Naive thymus-derived CD4-positive, alpha-beta T cell (primary cell): ENCODE data around the gene SCP2. TPM values are rescaled to one million over a fixed set of nuclear protein-coding genes. Genes with fewer than 3 reads are reported as not detected.
"Not testable (repeated sequence)": the region's sequence is repeated elsewhere in the genome, so short reads cannot be mapped to it uniquely, and the experiment has no call there.

Experiments
- ATAC-seq: fragments of 150-1000 bp; cut with Tn5 transposase; 2 replicates; pipeline ENCODE4 v1.10.0; 2021; ENCODE audit warnings: mild to moderate bottlenecking, moderate library complexity
- CTCF ChIA-PET: fragments of 350-600 bp; sonication (Branson Sonifier 250); formaldehyde crosslinking; loops from one replicate; lab custom pipeline; 2021; ENCODE audit warnings: antibody characterized with exemption; lab: Charles Lee
- POLR2A ChIA-PET: fragments of 350-600 bp; sonication (Branson Sonifier 250); formaldehyde crosslinking; loops from one replicate; lab custom pipeline; 2021; ENCODE audit warnings: antibody characterized with exemption, inconsistent platforms; lab: Charles Lee
- DNase-seq, 9 donors: peaks; one replicate each; pipeline versions ENCODE4 v3.0.0 to v3.0.0-alpha.2; 2020 to 2022; ENCODE audit warnings: mixed read lengths in 1 of 9
- H3K27ac ChIP-seq: one replicate; pipeline ENCODE4 v1.7.0; 2013; ENCODE audit warnings: mild to moderate bottlenecking, low read depth, low read length, moderate library complexity
- H3K27me3 ChIP-seq, 2 donors: one replicate each; pipeline ENCODE4 v1.7.0; 2013; ENCODE audit warnings: low read length in 2 of 2, mild to moderate bottlenecking in 2 of 2, moderate library complexity in 2 of 2; ENCODE audit not compliant: control insufficient read depth in 2 of 2, insufficient read depth in 2 of 2
- H3K36me3 ChIP-seq, 3 experiments: 1 replicate in 2 of 3; 2 replicates in 1 of 3; pipeline ENCODE4 v1.7.0; 2013; ENCODE audit warnings: low read length in 3 of 3, mild to moderate bottlenecking in 3 of 3, moderate library complexity in 1 of 3; ENCODE audit not compliant: insufficient read depth in 3 of 3, control insufficient read depth in 2 of 3
- H3K4me1 ChIP-seq, 2 donors: one replicate each; pipeline ENCODE4 v1.7.0; 2013; ENCODE audit warnings: low read length in 2 of 2, mild to moderate bottlenecking in 2 of 2, moderate library complexity in 1 of 2; ENCODE audit not compliant: control insufficient read depth in 2 of 2, insufficient read depth in 2 of 2
- H3K4me3 ChIP-seq: 2 replicates; pipeline ENCODE4 v1.7.0; 2013; ENCODE audit warnings: mild to moderate bottlenecking, low read length
- H3K9me3 ChIP-seq, 3 experiments: 1 replicate in 2 of 3; 2 replicates in 1 of 3; pipeline ENCODE4 v1.7.0; 2013; ENCODE audit warnings: low read length in 3 of 3; ENCODE audit not compliant: control insufficient read depth in 2 of 3
- H3K27ac Mint-ChIP-seq, 9 donors: one replicate each; pipeline ENCODE4 v1.8.0; 2020 to 2022; ENCODE audit warnings: mixed read lengths in 9 of 9, mild to moderate bottlenecking in 8 of 9, moderate library complexity in 5 of 9, inconsistent platforms in 2 of 9
- H3K27me3 Mint-ChIP-seq, 5 donors: one replicate each; pipeline ENCODE4 v1.8.0; 2021 to 2022; ENCODE audit warnings: mixed read lengths in 5 of 5, mild to moderate bottlenecking in 1 of 5
- H3K36me3 Mint-ChIP-seq, 5 donors: one replicate each; pipeline ENCODE4 v1.8.0; 2020 to 2022; ENCODE audit warnings: mixed read lengths in 5 of 5, mild to moderate bottlenecking in 3 of 5, inconsistent platforms in 1 of 5
- H3K4me1 Mint-ChIP-seq, 7 donors: one replicate each; pipeline ENCODE4 v1.8.0; 2020 to 2022; ENCODE audit warnings: mixed read lengths in 7 of 7, mild to moderate bottlenecking in 3 of 7, inconsistent platforms in 1 of 7
- H3K4me3 Mint-ChIP-seq, 10 donors: one replicate each; pipeline ENCODE4 v1.8.0; 2020 to 2022; ENCODE audit warnings: mild to moderate bottlenecking in 10 of 10, mixed read lengths in 10 of 10, moderate library complexity in 6 of 10, inconsistent platforms in 2 of 10
- H3K9me3 Mint-ChIP-seq, 11 donors: one replicate each; pipeline ENCODE4 v1.8.0; 2020 to 2022; ENCODE audit warnings: mixed read lengths in 11 of 11, mild to moderate bottlenecking in 4 of 11, inconsistent platforms in 1 of 11, moderate library complexity in 1 of 11
- intact Hi-C, 2 donors: fragments of 100-400 bp; cut with micrococcal nuclease; formaldehyde crosslinking; loops; one replicate each; pipeline ENCODE4 v1.15.1; 2023
- polyA plus RNA-seq, 2 donors: library from polyadenylated mRNA; unstranded; fragments of 300-500 nt; fragmentation: Illumina TruSeq; gene quantifications; one replicate each; pipeline ENCODE4 v1.2.3, GENCODE V29; 2021
- total RNA-seq, 6 experiments: library from RNA in 5 of 6; stranded (reverse) in 5 of 6; gene quantifications; 1 replicate in 5 of 6; 2 replicates in 1 of 6; pipeline ENCODE4 v1.2.3 and lab custom pipeline; 2021 to 2026

The SCP2 gene
- total and polyA plus RNA-seq, 7 experiments from 2014 or later, result 39.4 to 163 (median 69.6) TPM

GRCh38 chr1:52938183-52938451 is 11.0 kb downstream of the SCP2 start:
- intact Hi-C loops, result no loop called here
- no peak overlapping the region for H3K27ac Mint-ChIP-seq
- H3K27ac ChIP-seq, result no peak overlapping the region
- ChIA-PET CTCF (no interaction called here), POLR2A (no interaction called here)
- no peak overlapping the region for H3K4me3 Mint-ChIP-seq
- ATAC-seq, result no peak
- H3K9me3 ChIP-seq, result no peaks in the 10 kb centered on the region
- H3K4me1 ChIP-seq, result no peaks in the 10 kb centered on the region
- DNase-seq, result no peak
- peaks cover 0 to 15% (median 6%) of the 10 kb centered on the region in 7 donors for H3K4me1 Mint-ChIP-seq
- H3K27me3 ChIP-seq, result no peaks in the 10 kb centered on the region
- no peak overlapping the region for H3K4me3 ChIP-seq
- no peaks in the 10 kb centered on the region for H3K27me3 Mint-ChIP-seq
- peaks cover 0 to 15% (median 8%) of the 10 kb centered on the region in 5 donors for H3K36me3 Mint-ChIP-seq
- H3K36me3 ChIP-seq, result no peaks in the 10 kb centered on the region
- H3K9me3 Mint-ChIP-seq, result no peaks in the 10 kb centered on the region

- DNase-seq (no peak), ATAC-seq (no peak)
- no peaks in the 10 kb centered on the region for H3K27me3 ChIP-seq
- ChIA-PET CTCF (no interaction called here), POLR2A (no interaction called here)
- Mint-ChIP-seq H3K9me3 (no peaks in the 10 kb centered on the region), H3K4me3 (no peak overlapping the region), H3K27ac (no peak overlapping the region), H3K27me3 (no peaks in the 10 kb centered on the region), H3K36me3 (peaks cover 0 to 28% (median 20%) of the 10 kb centered on the region in 5 donors), H3K4me1 (peaks cover 0 to 8% (median 0%) of the 10 kb centered on the region in 7 donors)
- no peaks in the 10 kb centered on the region for H3K9me3 ChIP-seq
- no peak overlapping the region for H3K27ac ChIP-seq
- H3K4me1 ChIP-seq, result no peaks in the 10 kb centered on the region
- no peak overlapping the region for H3K4me3 ChIP-seq
- H3K36me3 ChIP-seq, result peaks cover 0 to 4% (median 0%) of the 10 kb centered on the region in 3 experiments
- intact Hi-C loops, result no loop called here
These were observed 16.9 kb downstream of the SCP2 start for GRCh38 chr1:52943876-52944416.

GRCh38 chr1:52944566-52944965 is 17.5 kb downstream of the SCP2 start:
- peaks cover 0 to 3% (median 0%) of the 10 kb centered on the region in 11 donors for H3K9me3 Mint-ChIP-seq
- H3K27me3 ChIP-seq, result no peaks in the 10 kb centered on the region
- H3K27ac ChIP-seq, result no peak overlapping the region
- H3K4me1 ChIP-seq, result no peaks in the 10 kb centered on the region
- no peak overlapping the region for H3K4me3 Mint-ChIP-seq
- H3K4me3 ChIP-seq, result no peak overlapping the region
- H3K4me1 Mint-ChIP-seq, result peaks cover 0 to 8% (median 0%) of the 10 kb centered on the region in 7 donors
- CTCF ChIA-PET, result no interaction called here
- ATAC-seq (no peak), DNase-seq (no peak)
- no peaks in the 10 kb centered on the region for H3K27me3 Mint-ChIP-seq
- H3K36me3 ChIP-seq, result peaks cover 0 to 8% (median 0%) of the 10 kb centered on the region in 3 experiments
- POLR2A ChIA-PET, result no interaction called here
- peaks cover 5 to 32% (median 24%) of the 10 kb centered on the region in 5 donors for H3K36me3 Mint-ChIP-seq
- H3K27ac Mint-ChIP-seq, result no peak overlapping the region
- intact Hi-C loops, result no loop called here
- H3K9me3 ChIP-seq, result no peaks in the 10 kb centered on the region

GRCh38 chr1:52947490-52947889 is 20.4 kb downstream of the SCP2 start:
- no peaks in the 10 kb centered on the region for H3K4me1 ChIP-seq
- ATAC-seq (no peak), DNase-seq (no peak)
- ChIA-PET POLR2A (interaction anchor here (0.7 to 1.5 kb wide), 2 partner anchors 26 to 42 kb away, joined by 4 to 6 read pairs; partner anchors contain the start of gene ECHDC2), CTCF (no interaction called here)
- intact Hi-C loops, result no loop called here
- H3K36me3 ChIP-seq, result peaks cover 0 to 11% (median 0%) of the 10 kb centered on the region in 3 experiments
- H3K27me3 ChIP-seq, result no peaks in the 10 kb centered on the region
- H3K4me3 ChIP-seq, result no peak overlapping the region
- Mint-ChIP-seq H3K9me3 (peaks cover 0 to 3% (median 0%) of the 10 kb centered on the region in 11 donors), H3K4me3 (no peak overlapping the region), H3K4me1 (peaks cover 0 to 6% (median 0%) of the 10 kb centered on the region in 7 donors), H3K36me3 (peaks cover 5 to 38% (median 18%) of the 10 kb centered on the region in 5 donors), H3K27ac (no peak overlapping the region), H3K27me3 (no peaks in the 10 kb centered on the region)
- no peak overlapping the region for H3K27ac ChIP-seq
- H3K9me3 ChIP-seq, result no peaks in the 10 kb centered on the region

GRCh38 chr1:52949602-52950001 is 22.5 kb downstream of the SCP2 start:
- H3K4me1 ChIP-seq, ATAC-seq, H3K9me3 Mint-ChIP-seq, H3K27ac ChIP-seq, H3K27me3 ChIP-seq, intact Hi-C loops, H3K9me3 ChIP-seq, CTCF ChIA-PET, POLR2A ChIA-PET, H3K27ac Mint-ChIP-seq, DNase-seq, H3K27me3 Mint-ChIP-seq, H3K4me3 Mint-ChIP-seq, H3K36me3 ChIP-seq, H3K4me3 ChIP-seq, H3K4me1 Mint-ChIP-seq: not testable (repeated sequence)
- peaks cover 5 to 36% (median 18%) of the 10 kb centered on the region in 5 donors for H3K36me3 Mint-ChIP-seq

- H3K36me3 ChIP-seq, result peaks cover 0 to 6% (median 0%) of the 10 kb centered on the region in 3 experiments
- no peaks in the 10 kb centered on the region for H3K27me3 Mint-ChIP-seq
- no peaks in the 10 kb centered on the region for H3K4me1 ChIP-seq
- peaks cover 13 to 50% (median 26%) of the 10 kb centered on the region in 5 donors for H3K36me3 Mint-ChIP-seq
- CTCF ChIA-PET, result no interaction called here
- H3K9me3 ChIP-seq, result no peaks in the 10 kb centered on the region
- no peak overlapping the region for H3K27ac Mint-ChIP-seq
- no peaks in the 10 kb centered on the region for H3K27me3 ChIP-seq
- no peak for ATAC-seq
- no peak overlapping the region for H3K4me3 Mint-ChIP-seq
- intact Hi-C loops, result no loop called here
- POLR2A ChIA-PET, result no interaction called here
- H3K9me3 Mint-ChIP-seq, result peaks cover 0 to 3% (median 0%) of the 10 kb centered on the region in 11 donors
- no peak overlapping the region for H3K4me3 ChIP-seq
- no peak overlapping the region for H3K27ac ChIP-seq
- no peak for DNase-seq
- H3K4me1 Mint-ChIP-seq, result peaks cover 0 to 10% (median 0%) of the 10 kb centered on the region in 7 donors
These were observed 25.0 kb downstream of the SCP2 start for GRCh38 chr1:52952112-52952511.
